ENCODE measurements around the gene PALM2AKAP2.

Gene PALM2AKAP2

DNA sequence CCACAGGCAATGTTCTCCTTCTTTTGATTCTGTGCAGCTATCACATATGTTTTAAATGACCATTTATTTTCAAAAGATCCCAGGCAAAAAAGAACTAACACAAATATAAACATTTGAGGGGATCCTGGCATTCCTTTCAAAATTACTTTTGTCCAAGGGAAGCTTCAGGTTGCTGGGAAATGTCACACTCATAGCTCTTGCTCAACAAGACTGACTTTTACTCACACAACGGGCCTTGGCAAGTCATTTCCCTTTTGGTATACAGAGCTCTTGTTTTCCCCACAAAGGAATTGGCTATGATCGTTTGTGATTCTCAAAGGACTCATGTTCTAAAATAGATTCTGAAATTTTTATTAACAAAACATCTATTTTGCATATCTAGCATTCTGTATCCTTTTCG, 4.5 kb upstream of the PALM2AKAP2 start:
- TF ChIP-seq CREB1 (IDR thresholded peaks at IDR 0.05; ENCODE audit: low read depth): no peak
- TF ChIP-seq TCF12 (IDR thresholded peaks at IDR 0.05; ENCODE audit: low read depth): no peak
- TF ChIP-seq EP300 (IDR thresholded peaks at IDR 0.05; ENCODE audit: borderline replicate concordance): no peak
- no peak for TF ChIP-seq RAD21 (IDR thresholded peaks at IDR 0.05; ENCODE audit: low read depth)
- no peak for TF ChIP-seq ZBTB7A (IDR thresholded peaks at IDR 0.05; ENCODE audit: low read depth)
- TF ChIP-seq YY1 (IDR thresholded peaks at IDR 0.05; ENCODE audit: low read depth): no peak
- no peak for TF ChIP-seq FOXM1 (IDR thresholded peaks at IDR 0.05; ENCODE audit: borderline replicate concordance, low read depth)
- TF ChIP-seq, protein P1, sequence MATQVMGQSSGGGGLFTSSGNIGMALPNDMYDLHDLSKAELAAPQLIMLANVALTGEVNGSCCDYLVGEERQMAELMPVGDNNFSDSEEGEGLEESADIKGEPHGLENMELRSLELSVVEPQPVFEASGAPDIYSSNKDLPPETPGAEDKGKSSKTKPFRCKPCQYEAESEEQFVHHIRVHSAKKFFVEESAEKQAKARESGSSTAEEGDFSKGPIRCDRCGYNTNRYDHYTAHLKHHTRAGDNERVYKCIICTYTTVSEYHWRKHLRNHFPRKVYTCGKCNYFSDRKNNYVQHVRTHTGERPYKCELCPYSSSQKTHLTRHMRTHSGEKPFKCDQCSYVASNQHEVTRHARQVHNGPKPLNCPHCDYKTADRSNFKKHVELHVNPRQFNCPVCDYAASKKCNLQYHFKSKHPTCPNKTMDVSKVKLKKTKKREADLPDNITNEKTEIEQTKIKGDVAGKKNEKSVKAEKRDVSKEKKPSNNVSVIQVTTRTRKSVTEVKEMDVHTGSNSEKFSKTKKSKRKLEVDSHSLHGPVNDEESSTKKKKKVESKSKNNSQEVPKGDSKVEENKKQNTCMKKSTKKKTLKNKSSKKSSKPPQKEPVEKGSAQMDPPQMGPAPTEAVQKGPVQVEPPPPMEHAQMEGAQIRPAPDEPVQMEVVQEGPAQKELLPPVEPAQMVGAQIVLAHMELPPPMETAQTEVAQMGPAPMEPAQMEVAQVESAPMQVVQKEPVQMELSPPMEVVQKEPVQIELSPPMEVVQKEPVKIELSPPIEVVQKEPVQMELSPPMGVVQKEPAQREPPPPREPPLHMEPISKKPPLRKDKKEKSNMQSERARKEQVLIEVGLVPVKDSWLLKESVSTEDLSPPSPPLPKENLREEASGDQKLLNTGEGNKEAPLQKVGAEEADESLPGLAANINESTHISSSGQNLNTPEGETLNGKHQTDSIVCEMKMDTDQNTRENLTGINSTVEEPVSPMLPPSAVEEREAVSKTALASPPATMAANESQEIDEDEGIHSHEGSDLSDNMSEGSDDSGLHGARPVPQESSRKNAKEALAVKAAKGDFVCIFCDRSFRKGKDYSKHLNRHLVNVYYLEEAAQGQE (IDR thresholded peaks at IDR 0.05; ENCODE audit: low read depth): no peak
- no peak for TF ChIP-seq NFIC (IDR thresholded peaks at IDR 0.05)
- TF ChIP-seq, protein P2, sequence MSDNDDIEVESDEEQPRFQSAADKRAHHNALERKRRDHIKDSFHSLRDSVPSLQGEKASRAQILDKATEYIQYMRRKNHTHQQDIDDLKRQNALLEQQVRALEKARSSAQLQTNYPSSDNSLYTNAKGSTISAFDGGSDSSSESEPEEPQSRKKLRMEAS (IDR thresholded peaks at IDR 0.05): no peak
- TF ChIP-seq TAF1 (IDR thresholded peaks at IDR 0.05; ENCODE audit: low read depth): no peak
- TF ChIP-seq USF1 (IDR thresholded peaks at IDR 0.05): no peak
- TF ChIP-seq TEAD4 (IDR thresholded peaks at IDR 0.05): no peak
- TF ChIP-seq CEBPB (IDR thresholded peaks at IDR 0.05): no peak
- TF ChIP-seq EGR1 (IDR thresholded peaks at IDR 0.05): no peak

- TF ChIP-seq USF1 (IDR thresholded peaks at IDR 0.05) (no peak), YY1 (IDR thresholded peaks at IDR 0.05; ENCODE audit: low read depth) (no peak), RAD21 (IDR thresholded peaks at IDR 0.05; ENCODE audit: low read depth) (no peak), TAF1 (IDR thresholded peaks at IDR 0.05; ENCODE audit: low read depth) (no peak), FOXM1 (IDR thresholded peaks at IDR 0.05; ENCODE audit: borderline replicate concordance, low read depth) (no peak), ZBTB7A (IDR thresholded peaks at IDR 0.05; ENCODE audit: low read depth) (no peak), TEAD4 (IDR thresholded peaks at IDR 0.05) (no peak), CREB1 (IDR thresholded peaks at IDR 0.05; ENCODE audit: low read depth) (no peak), EGR1 (IDR thresholded peaks at IDR 0.05) (no peak), NFIC (IDR thresholded peaks at IDR 0.05) (no peak), TCF12 (IDR thresholded peaks at IDR 0.05; ENCODE audit: low read depth) (no peak), CEBPB (IDR thresholded peaks at IDR 0.05) (no peak), EP300 (IDR thresholded peaks at IDR 0.05; ENCODE audit: borderline replicate concordance) (no peak)
- TF ChIP-seq, protein P1 (IDR thresholded peaks at IDR 0.05; ENCODE audit: low read depth): no peak
- TF ChIP-seq, protein P2 (IDR thresholded peaks at IDR 0.05): no peak
Measured at GRCh38 chr9:109776391-109776790, 3.6 kb upstream of the PALM2AKAP2 start.

DNA sequence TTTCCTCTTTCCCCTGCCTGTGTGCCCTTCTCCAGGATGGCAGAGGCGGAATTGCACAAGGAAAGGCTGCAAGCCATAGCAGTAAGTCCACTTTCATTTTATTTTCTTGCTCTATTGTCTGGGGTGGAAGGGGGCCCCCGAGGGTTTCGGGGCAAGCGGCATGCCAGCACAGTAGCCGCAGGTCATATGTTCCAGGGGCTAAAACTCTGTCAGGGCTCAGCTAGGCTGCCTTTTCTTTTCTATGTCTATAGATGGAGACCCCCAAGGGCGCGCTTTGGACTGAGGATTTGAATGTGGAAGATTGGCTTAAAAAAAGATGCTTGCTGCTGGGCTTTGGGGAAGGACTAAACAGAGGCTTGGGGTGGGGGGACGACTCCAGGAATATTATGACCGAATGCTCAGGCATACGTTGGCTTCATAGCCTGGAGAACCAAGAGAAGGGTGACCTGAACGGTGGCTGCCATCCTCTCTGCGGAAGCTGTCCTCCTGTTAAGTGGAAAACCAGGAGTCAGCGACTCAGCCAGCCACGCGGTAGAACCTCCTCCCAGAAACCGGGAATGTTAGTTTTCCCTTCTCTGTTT, 545 bp downstream of the PALM2AKAP2 start:
- TF ChIP-seq CEBPB (IDR thresholded peaks at IDR 0.05): no peak
- no peak for TF ChIP-seq TAF1 (IDR thresholded peaks at IDR 0.05; ENCODE audit: low read depth)
- TF ChIP-seq, protein P1 (IDR thresholded peaks at IDR 0.05; ENCODE audit: low read depth): no peak
- TF ChIP-seq TCF12 (IDR thresholded peaks at IDR 0.05; ENCODE audit: low read depth): no peak
- TF ChIP-seq, protein P2 (IDR thresholded peaks at IDR 0.05): no peak
- TF ChIP-seq RAD21 (IDR thresholded peaks at IDR 0.05; ENCODE audit: low read depth): no peak
- TF ChIP-seq EP300 (IDR thresholded peaks at IDR 0.05; ENCODE audit: borderline replicate concordance): no peak
- TF ChIP-seq USF1 (IDR thresholded peaks at IDR 0.05): no peak
- no peak for TF ChIP-seq ZBTB7A (IDR thresholded peaks at IDR 0.05; ENCODE audit: low read depth)

Measured in Ishikawa (cell line).